RWPE2 (cell line): ENCODE measurements around the gene KIAA1958.

Experiments used
- ATAC-seq: fragments of 200-7000 bp; cut with Tn5 transposase; 3 replicates; pipeline ENCODE4 v1.9.1; 2021; ENCODE audit warnings: low read depth
- DNase-seq: peaks from one replicate; pipeline ENCODE4 v3.0.0-alpha.2; 2020; ENCODE audit warnings: low spot score
- H3K27ac ChIP-seq: fragments of 450-650 bp; 2 replicates; pipeline ENCODE4 v1.5.1; 2017; ENCODE audit warnings: mild to moderate bottlenecking; ENCODE audit not compliant: poor library complexity, severe bottlenecking
- H3K27me3 ChIP-seq: fragments of 250-450 bp; sonication (Bioruptor Pico); 2 replicates; pipeline ENCODE4 v1.5.1; 2021; ENCODE audit warnings: mild to moderate bottlenecking, moderate library complexity; ENCODE audit not compliant: insufficient read depth, poor library complexity, severe bottlenecking
- H3K36me3 ChIP-seq: fragments of 250-450 bp; sonication (Bioruptor Pico); 2 replicates; pipeline ENCODE4 v1.5.1; 2020; ENCODE audit warnings: low read depth, mild to moderate bottlenecking, moderate library complexity
- H3K4me1 ChIP-seq: fragments of 250-450 bp; sonication (Bioruptor Pico); 2 replicates; pipeline ENCODE4 v1.5.1; 2021; ENCODE audit warnings: mild to moderate bottlenecking, moderate library complexity; ENCODE audit not compliant: insufficient read depth, poor library complexity, severe bottlenecking
- H3K4me3 ChIP-seq: fragments of 250-450 bp; sonication (Bioruptor Pico); 2 replicates; pipeline ENCODE4 v1.5.1; 2021; ENCODE audit warnings: mild to moderate bottlenecking, moderate library complexity; ENCODE audit not compliant: severe bottlenecking
- H3K9me3 ChIP-seq: fragments of 250-450 bp; sonication (Bioruptor Pico); 2 replicates; pipeline ENCODE4 v1.5.1; 2021; ENCODE audit warnings: mild to moderate bottlenecking, moderate library complexity; ENCODE audit not compliant: severe bottlenecking
- CTCF ChIP-seq: fragments of 450-650 bp; IDR thresholded peaks from one replicate; pipeline ENCODE4 v1.5.1; 2017; ENCODE audit warnings: mild to moderate bottlenecking, moderate library complexity; ENCODE audit not compliant: poor library complexity, severe bottlenecking

The KIAA1958 gene

GRCh38 chr9:112489876-112490666, 3.4 kb downstream of the KIAA1958 start:
- Histone ChIP-seq H3K27me3 (no peaks in the 10 kb centered on the region), H3K27ac (no peak overlapping the region), H3K36me3 (peaks cover 13% of the 10 kb centered on the region; the same call in 1 of the 2 replicates), H3K4me3 (no peak overlapping the region), H3K4me1 (peaks cover 6% of the 10 kb centered on the region), H3K9me3 (peaks cover 14% of the 10 kb centered on the region)
- no peak for DNase-seq
- no peak for ATAC-seq
- TF ChIP-seq CTCF: no peak

GRCh38 chr9:112493393-112494137, 6.9 kb downstream of the KIAA1958 start:
- Histone ChIP-seq H3K36me3 (peaks cover 13% of the 10 kb centered on the region; the same call in 1 of the 2 replicates), H3K9me3 (peaks cover 14% of the 10 kb centered on the region), H3K27me3 (no peaks in the 10 kb centered on the region), H3K4me3 (no peak overlapping the region), H3K4me1 (no peaks in the 10 kb centered on the region), H3K27ac (no peak overlapping the region)
- no peak for ATAC-seq
- no peak for TF ChIP-seq CTCF
- DNase-seq: no peak

GRCh38 chr9:112494153-112494552, 7.5 kb downstream of the KIAA1958 start:
- no peak for ATAC-seq
- no peak for TF ChIP-seq CTCF
- Histone ChIP-seq H3K4me3 (no peak overlapping the region), H3K27ac (no peak overlapping the region), H3K4me1 (no peaks in the 10 kb centered on the region), H3K36me3 (peaks cover 13% of the 10 kb centered on the region; the same call in 1 of the 2 replicates), H3K9me3 (peaks cover 14% of the 10 kb centered on the region), H3K27me3 (no peaks in the 10 kb centered on the region)
- DNase-seq: no peak

- ATAC-seq (no peak), DNase-seq (no peak)
- Histone ChIP-seq H3K9me3 (peaks cover 14% of the 10 kb centered on the region), H3K27ac (no peak overlapping the region), H3K27me3 (no peaks in the 10 kb centered on the region), H3K4me3 (no peak overlapping the region), H3K36me3 (peaks cover 13% of the 10 kb centered on the region; the same call in 1 of the 2 replicates), H3K4me1 (no peaks in the 10 kb centered on the region)
- no peak for TF ChIP-seq CTCF
Measured at GRCh38 chr9:112495614-112496013, 9.0 kb downstream of the KIAA1958 start.
